Medulla oblongata (tissue), 1 donor: ENCODE results near the gene WT1.

Source experiments
- DNase-seq: peaks from one replicate; pipeline ENCODE4 v3.0.0-alpha.2; 2015; ENCODE audit errors: extremely low spot score

WT1 gene

DNA sequence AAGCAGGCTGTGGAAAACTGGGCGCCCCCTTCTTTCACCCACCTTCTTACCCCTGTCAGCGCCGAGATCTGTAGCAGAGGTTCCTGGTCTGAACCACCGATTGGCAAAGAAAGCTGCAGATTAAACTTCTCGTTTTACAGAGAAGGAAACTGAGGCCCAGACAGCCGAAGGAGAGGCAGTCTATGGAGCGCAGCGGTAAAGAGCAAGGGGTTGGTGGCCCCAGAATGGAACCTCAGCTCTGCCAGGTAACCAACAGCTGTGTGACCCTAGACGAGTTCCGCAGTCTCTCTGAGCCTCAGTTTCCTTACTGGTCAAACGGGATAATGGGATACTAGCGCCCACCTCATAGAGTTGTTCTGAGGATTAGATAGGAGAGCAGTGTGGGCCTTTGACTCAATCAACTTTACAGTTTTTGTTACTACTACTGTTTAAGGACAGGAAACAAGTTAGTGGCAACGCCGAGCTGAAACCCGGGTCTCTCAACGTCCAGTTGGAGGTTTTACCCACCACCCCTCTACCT lies 3.1 kb upstream of the WT1 start:
- no peak for DNase-seq

DNA sequence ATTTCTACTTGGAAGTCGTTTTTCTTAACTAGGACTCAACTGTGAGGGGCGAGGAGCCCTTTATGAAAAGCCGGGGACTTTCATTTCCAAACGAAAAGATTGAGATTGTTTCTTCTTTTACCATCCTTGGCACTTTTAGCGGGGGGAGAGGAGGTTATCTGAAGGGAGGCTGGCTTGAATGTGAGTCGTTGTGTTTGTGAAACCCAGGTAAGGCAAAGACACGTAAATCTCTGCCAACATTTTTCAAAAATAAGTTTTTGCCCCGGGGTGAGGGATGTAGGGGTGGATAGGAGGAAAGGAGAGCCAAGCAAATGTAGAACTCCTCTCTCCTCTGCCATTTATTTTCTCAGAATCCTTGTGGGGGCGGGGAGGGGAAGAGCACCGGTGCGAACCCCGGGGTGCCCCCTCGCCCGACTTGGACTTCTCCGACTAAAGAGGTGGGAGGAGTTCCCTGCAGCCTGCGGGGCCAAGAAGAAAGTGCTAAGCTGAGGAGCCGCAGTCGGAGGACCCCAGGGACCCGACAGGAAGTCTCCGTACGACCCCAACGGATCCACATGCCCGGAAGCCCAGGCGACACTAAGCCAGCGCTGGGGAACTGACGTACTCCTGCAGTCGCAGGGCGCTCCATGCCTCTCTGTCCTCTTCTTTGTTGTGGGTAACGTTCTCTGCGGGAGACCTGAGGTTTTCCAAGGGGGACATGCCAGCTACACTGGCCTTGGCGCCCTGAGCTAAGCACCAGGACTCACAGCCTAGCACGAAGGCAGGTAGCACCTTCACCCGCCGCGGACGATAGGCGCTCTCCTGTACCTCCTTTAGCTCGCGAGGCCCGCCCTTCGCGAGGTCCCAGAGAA lies 2.4 kb upstream of the WT1 start:
- DNase-seq: no peak

- DNase-seq: no peak
Measured at GRCh38 chr11:32436751-32437494, 1.6 kb upstream of the WT1 start.

GRCh38 chr11:32435942-32436750 lies 807 bp upstream of the WT1 start:
- DNase-seq: no peak

DNA sequence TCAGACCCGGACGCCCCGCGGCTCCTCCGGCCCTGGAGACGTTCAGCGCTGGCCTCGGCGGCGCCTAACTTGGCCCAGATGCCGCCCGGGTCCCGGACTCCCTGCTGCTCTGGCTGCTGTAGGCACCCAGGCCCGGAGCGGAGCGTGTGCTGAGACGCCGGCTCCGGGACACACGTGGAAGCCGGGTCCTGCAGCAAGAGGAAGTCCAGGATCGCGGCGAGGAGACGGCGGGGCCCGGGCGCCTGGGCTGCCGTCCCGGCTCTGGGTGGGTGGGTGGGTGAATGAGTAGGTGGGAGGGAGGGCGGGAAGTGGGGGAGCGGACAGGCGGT lies 223 bp downstream of the WT1 start:
- DNase-seq: no peak

- no peak for DNase-seq
Measured at GRCh38 chr11:32434356-32435151, 785 bp downstream of the WT1 start.

DNA sequence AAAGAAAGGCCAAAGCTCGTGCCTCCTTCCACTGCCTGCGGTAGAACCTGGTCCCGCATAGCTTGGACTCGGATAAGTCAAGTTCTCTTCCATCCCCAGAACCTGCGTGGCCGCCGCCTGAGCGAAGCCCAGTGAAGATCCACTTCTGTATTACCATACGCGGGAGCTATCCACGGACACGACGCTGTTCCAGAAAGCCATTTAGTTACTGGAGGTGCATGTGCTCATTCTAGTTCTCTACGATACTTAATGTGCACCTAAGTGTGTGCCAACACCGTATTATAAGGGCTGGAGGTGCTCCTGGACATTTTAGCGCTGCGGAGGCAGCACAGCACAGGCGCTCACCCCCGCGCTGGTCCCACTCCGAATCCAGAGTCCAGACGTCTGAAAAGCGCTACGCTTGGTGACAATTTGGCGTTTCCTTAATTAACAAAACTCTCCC lies 1.4 kb downstream of the WT1 start:
- DNase-seq: no peak

GRCh38 chr11:32433101-32433913 lies 2.0 kb downstream of the WT1 start:
- no peak for DNase-seq

GRCh38 chr11:32432565-32432964 lies 2.8 kb downstream of the WT1 start:
- DNase-seq: no peak

DNA sequence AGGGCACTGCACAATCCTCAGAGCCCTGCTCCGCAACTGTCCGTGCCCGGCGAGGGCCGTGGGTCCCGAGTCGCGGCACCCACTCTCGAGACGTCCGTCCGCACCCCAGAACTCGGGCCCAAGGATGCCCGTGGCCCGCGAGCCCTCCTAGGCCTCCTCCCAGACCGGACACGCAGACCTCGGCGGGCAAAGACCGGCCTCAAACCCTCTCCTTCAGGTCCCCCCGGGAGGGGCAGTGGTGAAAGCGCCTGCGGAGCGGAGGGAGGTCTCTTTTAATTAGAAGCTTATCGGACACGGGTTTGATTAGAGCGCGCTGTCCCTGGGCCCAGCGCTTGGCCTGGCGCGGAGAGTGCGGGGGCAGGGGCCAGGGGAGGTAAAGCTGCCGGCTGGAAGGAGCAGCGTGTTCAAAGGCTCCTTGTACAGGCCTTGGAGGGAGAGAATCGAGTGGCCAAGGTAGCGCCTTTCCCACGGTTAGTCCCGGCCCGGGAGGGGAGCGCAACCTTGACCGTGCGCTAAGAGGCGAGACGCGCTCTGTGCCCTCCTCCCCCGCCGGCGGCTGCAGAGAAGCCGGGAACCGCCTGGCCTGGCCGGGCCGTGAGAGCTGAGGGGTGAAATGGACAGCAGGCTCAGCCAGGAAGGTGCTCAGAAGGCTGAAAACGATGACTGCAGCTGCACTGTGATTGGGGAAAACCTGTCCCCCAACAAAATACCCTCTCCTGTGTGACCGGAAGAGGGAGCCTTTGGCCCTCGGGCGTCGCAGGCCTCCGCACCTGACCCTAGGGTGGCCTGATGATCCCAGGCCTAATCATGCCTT lies 4.6 kb downstream of the WT1 start:
- no peak for DNase-seq

- no peak for DNase-seq
Measured at GRCh38 chr11:32429477-32429876, 5.9 kb downstream of the WT1 start.

DNA sequence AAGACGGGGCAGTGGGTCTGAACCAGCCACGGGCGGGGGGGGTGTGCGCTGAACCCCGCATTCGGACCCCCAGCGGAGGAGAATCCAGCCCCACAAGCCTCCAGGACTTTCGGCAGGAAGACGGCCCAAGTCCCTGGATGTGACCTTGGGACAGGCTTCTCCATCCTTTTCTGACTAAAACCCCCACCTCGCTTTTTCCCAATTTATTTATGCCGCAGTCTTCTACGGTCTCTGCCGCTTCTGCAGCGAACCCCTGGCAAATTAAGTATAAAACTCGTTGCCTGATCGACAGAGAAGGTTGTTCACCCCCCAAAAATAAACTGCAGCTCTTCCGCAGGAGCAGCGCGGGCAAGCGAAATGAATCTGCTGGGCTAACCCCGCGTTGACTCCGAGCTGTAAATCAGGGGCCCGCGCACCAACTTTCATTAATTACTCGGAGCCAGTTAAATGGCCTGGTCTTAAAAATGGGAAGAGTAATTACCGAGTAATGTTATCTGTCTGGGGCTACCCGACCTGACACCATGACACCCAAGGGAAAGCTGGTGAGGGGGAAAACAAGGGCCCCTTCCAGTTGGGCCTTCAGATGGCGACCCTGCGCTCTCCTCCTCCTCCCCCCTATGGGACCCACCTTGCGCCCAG lies 6.6 kb downstream of the WT1 start:
- no peak for DNase-seq

DNA sequence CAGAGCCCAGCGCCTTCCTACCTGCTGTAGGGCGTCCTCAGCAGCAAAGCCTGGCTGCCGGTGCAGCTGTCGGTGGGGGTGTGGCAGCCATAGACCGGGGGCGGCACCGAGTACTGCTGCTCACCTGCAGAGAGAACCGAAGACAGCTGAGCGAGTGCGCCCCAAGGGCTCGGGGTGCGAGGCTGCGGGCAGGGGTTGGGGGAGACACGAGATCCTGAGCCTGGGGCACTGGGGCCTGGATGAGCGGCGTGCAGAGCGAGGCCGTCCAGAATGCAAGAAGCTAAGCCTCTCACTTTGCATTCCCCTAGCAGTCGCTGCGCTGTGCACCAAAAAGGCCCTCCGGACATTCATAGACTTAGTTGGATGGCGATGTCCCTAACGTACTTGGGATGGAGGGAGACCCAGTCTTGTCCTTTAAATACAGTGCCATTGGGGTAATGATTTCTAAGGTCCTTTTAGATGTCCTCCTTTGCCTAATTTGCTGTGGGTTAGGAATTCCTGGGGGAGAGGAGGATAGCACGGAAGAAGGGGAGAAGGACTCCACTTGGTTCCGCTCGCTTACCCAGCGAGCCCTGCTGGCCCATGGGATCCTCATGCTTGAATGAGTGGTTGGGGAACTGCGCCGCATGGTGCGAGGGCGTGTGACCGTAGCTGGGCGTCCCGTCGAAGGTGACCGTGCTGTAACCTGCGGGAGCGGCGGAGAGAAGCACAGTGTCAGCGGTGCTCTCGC lies 7.2 kb downstream of the WT1 start:
- DNase-seq: no peak

DNA sequence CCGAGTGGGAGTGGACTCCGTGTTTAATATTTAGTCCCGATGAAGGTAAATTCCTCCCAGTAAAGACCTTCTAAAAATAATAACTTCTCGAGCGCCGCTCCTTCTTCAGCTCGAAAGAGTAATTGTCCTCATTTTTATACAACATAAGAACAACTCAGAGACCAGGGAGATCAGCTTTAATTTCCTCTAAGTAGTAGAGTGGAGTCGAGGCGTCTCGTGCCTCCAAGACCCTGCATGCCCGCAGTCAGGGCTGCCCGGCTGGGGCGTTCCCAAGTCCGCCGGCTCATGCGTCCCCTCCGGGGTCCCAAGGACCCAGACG lies 7.8 kb downstream of the WT1 start:
- no peak for DNase-seq

DNA sequence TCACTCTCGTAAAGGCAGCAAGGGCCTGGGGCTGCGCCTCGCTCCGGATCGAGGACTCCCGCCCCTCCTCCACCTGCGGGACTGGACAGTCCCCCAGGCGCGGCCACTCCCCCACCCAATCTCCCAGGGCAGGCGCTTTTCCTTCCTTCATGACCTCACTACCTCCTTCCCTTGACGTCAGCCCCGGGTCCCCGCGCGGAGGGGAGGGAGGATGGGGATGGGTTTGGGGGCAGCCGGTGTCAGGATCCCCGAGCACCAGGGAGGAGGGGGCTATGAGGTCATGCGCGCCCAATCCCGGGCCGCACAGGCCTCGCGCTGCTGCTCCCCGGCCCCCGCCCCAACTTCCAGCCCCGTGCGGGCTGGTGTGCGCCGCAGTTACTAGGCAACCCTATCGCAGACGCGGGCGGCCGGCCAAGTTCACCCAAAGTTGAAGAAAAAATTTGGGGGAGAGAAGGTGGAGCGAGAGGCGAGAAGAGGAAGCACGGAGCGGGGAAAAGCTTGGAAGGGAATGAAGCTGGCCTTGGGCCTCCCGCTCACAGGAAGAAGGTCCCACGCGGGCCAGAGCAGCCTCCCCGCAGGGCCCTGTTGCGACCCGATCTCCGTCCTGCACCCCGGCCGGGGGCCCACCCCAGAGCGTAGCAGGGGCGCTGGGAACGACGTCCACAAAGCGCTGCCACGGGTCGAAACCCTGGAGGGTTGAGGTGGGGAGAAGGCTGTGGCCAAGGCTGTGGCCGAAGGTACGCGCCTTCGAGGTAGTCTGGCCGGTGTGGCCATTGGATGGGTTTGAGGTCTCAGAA lies 8.3 kb downstream of the WT1 start:
- DNase-seq: no peak

DNA sequence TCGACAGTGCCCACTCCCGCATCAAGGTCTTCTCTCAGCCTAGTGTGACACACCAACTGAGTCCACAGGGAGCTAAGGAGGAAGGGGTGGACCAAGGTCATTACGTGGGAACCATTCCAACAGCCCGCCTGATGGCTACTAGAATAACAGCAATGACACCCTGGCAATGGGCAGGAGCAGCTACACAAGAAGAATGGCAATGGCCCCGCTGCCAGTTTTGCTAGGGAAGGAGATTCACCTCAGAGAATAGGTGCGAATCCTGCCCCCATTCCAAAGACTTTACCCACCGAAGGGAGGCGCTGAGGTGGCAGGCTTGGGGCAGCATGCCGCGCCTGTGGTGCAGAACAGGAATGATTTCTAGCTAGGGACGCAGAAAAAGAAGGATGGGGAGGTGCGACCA lies 9.1 kb downstream of the WT1 start:
- no peak for DNase-seq

- DNase-seq: no peak
Measured at GRCh38 chr11:32425761-32426160, 9.6 kb downstream of the WT1 start.

- no peak for DNase-seq
Measured at GRCh38 chr11:32422545-32422944, 12.8 kb downstream of the WT1 start.
